Nucleus accumbens (tissue), 56 donors: ENCODE data around the gene BMPR1A.
"Not testable (repeated sequence)": the region's sequence is repeated elsewhere in the genome, so short reads cannot be mapped to it uniquely, and the experiment has no call there.

ENCODE experiments used
- DNase-seq, 56 donors: peaks; one replicate each; lab custom pipeline; 2025; lab: John Stamatoyannopoulos, UW

The BMPR1A gene

GRCh38 chr10:86728056-86728455 is 28.4 kb upstream of the BMPR1A start:
- DNase-seq, result no peak

- no peak for DNase-seq
Observed at GRCh38 chr10:86729677-86730076, 26.7 kb upstream of the BMPR1A start.

GRCh38 chr10:86730227-86730626 is 26.2 kb upstream of the BMPR1A start:
- peak in 17 of 56 donors; percentile 5 to 73 (median 20) for DNase-seq

- DNase-seq, result no peak
Observed at GRCh38 chr10:86732771-86733170, 23.6 kb upstream of the BMPR1A start.

- peak in 3 of 56 donors; percentile 6 to 23 (median 17) for DNase-seq
Observed at GRCh38 chr10:86733260-86733671, 23.2 kb upstream of the BMPR1A start.

DNA sequence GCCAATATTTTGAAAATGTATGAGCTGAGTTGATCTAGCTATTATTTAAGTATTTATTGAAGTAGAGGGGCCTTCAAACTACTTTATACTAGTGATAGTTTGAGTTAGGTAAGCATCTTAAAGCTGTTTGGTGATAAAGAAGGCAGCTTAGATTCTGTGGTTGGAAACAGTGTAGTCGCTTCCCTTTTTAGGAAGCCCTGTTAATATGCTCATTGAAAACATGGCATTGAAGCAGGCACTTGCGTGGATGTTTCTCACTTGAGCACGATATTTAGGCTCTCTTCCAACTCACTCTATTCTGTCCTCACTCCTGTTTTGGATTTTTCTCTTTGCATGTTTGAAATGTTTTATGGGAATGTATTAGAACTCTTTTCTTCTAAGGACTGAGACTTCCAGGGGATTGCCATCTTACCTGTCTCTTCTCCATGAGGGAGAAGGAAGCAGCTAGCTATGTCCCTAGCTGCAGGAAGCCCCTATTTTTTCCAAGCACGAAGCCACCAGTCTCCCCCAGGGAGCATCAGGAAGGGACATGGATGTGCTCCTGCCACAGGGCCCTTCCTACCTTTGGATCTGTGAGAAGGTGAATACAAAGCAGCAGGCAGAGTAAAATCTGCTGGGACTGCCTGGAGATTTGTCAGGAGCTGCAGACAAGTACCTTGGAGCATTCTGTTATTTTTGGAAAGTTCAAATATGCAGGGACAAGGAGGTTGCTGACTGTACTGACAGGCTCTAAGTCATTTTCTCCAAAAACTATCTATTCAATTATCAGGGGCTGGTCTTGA is 22.0 kb upstream of the BMPR1A start:
- DNase-seq, result no peak

- not testable (repeated sequence) for DNase-seq
Observed at GRCh38 chr10:86735278-86735677, 21.1 kb upstream of the BMPR1A start.

DNA sequence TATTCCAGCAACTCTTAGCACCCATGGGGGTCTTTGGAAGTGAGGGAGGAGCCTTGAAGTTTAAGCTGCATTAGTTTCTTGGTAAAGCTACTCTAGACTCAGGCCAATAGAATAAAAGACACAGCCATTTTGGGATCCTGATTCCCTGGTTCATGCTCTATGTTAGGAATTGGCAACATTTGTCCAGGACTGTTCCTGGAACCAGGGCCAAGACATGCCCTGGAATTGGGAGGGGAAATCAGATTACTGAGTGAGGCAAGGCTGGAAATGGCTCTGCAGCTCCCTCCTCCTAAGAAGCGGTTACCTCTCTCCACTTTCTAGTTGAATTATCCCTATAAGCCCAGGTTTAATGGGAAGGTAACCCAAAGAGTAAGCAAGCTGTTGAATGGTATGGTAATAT is 14.2 kb upstream of the BMPR1A start:
- no peak for DNase-seq

GRCh38 chr10:86744067-86744725 is 12.2 kb upstream of the BMPR1A start:
- no peak for DNase-seq

- DNase-seq, result no peak
Observed at GRCh38 chr10:86747796-86748581, 8.4 kb upstream of the BMPR1A start.

DNA sequence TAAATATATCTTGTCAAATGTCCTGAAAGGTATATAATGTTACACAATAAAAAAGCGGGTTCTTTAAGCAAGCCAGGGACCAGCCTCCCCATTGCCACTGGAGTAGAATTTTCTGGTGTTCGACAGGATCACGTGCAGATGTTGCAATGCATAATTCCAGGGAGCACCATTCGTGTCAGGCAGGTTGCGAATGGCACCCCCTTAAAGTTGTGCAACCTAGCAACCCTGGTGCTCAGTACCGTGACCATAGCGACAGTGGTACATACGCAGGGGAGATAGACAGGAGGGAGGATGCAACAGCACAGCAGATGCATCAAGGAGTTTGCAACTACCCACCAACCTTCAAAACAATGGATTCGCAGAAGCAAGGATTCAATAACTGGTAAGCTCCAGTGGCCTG is 6.6 kb upstream of the BMPR1A start:
- peak in 11 of 56 donors; percentile 12 to 46 (median 30) for DNase-seq

DNA sequence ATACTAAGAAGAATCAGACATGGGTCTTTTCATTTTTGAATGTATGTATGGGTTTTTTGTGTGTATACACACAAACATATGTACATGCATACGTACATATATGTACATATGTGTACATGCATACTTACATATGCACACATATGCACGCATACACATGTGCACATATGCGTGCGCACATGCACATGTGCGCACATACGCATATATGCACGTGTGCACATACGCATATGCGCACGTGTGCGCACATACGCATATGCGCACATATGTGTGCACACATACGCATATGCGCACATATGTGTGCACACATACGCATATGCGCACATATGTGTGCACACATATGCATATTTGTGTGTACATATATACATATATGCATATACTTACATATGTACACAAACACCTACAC is 4.9 kb upstream of the BMPR1A start:
- no peak for DNase-seq

- no peak for DNase-seq
Observed at GRCh38 chr10:86752311-86752710, 4.1 kb upstream of the BMPR1A start.

- no peak for DNase-seq
Observed at GRCh38 chr10:86753051-86753450, 3.4 kb upstream of the BMPR1A start.

- DNase-seq, result no peak
Observed at GRCh38 chr10:86753638-86754434, 2.6 kb upstream of the BMPR1A start.

- no peak for DNase-seq
Observed at GRCh38 chr10:86755454-86755739, 1.0 kb upstream of the BMPR1A start.

DNA sequence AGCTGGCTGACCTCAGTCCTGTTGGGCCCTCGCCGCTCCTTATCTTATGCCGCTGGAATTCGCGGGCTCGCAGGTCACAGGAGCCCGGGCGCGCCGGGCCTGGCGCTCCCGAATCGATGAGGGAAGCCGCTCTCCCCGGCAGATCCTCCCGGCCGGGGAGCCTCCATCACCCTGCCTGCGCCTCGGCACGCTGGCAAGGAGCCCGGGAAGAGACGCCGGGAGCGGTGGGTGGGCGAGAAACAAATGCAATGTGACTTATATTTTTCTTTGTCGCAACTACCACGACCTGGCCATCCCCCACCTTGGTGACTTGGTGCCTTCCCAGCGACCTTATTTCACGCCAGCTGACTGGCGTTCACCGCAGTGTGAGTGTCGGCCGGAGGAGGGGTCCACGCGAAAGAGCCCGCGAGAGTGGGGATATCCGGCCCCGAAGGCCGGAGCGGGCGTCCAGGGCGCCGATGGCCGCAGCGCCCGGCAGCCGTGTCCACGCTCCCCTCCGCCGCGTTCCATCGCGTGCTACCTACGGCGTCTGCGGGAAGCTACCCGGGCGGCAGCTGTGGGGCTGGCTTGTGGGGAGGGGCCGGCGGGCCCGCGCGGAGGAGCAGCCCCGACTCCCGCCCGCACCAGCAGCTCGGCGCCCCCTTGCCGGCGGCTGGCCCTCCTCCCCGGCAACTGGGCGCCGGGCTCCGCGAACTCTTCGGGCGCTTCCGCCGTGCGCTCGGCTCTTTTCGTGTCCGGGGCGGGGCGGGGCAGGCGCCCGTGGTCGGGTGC is 494 bp upstream of the BMPR1A start:
- DNase-seq, result peak in 55 of 56 donors; percentile 16 to 95 (median 84)

DNA sequence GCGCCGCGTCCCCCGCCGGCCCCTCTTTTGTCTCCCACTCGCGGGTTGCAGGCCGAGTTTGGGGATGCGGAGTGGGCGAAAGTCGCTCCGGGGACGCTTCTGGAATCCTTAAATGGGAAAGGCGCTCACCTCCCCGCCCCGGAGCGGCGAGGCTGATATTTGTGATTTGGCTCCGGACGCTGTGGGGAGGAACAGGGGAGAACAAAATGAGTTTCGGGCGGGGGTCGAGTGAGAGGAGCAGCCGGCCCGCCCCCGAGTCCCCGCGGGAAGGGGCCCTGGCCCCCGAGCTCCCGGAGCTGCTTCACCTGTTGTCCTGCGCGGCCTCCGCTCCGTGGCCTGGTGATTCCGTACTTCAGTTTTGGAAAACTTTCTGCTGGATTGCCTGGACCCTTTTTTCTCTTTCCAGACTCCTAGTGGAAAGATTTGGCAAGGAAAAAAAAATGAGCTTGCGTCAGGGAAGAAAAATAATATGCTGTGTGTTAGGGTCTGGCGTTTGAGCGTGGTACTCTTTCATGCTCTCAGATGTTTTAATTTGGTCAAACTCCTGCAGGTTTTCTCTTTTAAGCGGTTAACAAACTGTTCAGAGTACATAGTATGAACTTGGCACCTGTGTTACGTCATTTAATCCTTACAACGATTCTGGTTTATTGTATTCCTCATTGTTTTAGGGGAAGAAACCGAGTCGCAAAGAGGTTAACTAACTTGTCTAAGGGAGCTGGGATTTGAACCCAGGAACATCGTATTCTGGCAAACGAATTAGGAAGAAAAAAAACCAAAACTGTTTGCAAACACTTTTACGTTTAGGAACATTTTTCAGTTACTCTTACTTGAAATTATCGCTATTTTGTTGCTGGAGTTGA is 924 bp downstream of the BMPR1A start:
- peak in 32 of 56 donors; percentile 13 to 63 (median 42) for DNase-seq
